GM18870 (cell line): ENCODE data around the gene NAV2.

Experiments
- ATAC-seq: cut with Tn5 transposase; IDR thresholded peaks from one replicate; pipeline ENCODE4 v1.9.1; 2021; ENCODE audit warnings: moderate library complexity; ENCODE audit not compliant: unreplicated experiment

The NAV2 gene

DNA sequence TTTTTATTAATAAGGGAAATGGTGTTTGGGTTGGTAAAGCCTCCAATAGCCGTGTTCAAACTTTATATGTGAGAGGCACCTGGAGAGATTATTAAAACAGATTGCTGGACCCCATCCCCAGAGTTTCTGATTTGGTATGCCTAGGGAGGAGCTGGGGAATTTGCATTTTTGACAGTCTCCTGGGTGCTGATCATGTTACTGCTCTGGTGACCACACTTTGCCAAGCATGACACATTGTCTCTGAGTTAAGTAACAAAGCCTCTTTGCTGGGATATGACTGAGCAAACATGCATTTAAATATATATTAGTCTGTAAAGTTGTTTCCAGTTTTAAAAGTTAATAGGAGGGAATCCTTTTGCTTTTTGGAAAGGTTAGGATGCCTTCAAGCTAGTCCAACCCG lies 140.4 kb downstream of the NAV2 start:
- ATAC-seq = no peak

DNA sequence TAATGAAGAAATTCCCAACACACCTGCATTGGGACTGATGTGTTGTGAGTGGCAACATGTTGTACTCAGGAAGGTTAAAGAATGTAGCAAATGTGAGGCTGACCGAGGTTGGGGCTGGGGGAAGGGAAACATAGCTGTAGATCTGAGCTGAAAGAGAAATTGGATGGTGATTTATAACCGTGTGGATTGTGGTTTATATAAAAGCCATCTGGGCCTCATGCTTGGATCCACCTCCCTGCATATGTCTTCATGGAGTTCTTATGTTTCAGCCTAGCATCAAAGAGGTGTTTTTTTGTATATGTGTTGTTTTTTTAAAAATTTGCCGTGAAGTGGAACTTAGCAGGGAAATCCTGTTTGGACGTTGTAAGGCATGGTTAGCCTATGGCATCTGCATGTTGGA lies 141.3 kb downstream of the NAV2 start:
- no peak for ATAC-seq

GRCh38 chr11:19861171-19861570 lies 148.5 kb downstream of the NAV2 start:
- no peak for ATAC-seq

DNA sequence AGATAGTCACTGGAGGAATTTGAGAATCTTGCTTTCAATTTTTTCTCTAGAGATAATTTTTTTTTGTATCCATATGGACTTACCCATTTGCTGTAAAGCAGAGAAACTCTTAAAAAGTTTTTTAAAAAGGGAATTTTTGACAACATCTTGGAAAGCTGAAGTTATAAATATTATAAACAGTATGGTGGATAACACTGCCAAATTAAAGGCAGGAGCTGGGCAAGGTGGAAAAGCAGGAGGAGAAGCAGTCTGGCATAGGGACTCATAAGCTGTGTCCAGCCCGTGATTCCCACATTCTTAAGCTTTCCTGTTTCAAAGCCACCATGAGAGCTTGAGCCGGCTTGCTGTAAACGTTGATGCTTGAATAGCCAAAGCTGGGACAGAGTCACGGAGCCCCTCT lies 149.5 kb downstream of the NAV2 start:
- ATAC-seq = no peak

GRCh38 chr11:19864141-19865140 lies 151.8 kb downstream of the NAV2 start:
- ATAC-seq = no peak

DNA sequence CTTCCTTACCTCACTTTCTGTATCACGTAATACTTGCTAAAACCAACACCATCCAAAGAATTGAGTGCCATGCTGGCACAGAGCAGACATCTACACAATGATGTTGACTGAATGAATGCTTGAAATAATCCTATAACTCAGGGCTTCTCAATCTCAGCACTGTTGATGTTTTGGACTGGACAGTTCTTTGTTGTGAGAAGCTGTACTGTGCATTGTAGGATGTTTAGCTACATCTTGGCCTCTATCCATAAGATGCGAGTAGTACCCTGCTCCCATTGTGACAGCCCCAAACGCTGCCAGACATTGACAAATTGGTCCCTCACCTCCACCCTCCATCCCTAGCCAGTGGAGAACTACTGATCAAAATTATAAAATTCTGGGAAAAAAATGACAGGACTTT lies 153.4 kb downstream of the NAV2 start:
- no peak for ATAC-seq

GRCh38 chr11:19866521-19866920 lies 153.9 kb downstream of the NAV2 start:
- ATAC-seq = no peak

DNA sequence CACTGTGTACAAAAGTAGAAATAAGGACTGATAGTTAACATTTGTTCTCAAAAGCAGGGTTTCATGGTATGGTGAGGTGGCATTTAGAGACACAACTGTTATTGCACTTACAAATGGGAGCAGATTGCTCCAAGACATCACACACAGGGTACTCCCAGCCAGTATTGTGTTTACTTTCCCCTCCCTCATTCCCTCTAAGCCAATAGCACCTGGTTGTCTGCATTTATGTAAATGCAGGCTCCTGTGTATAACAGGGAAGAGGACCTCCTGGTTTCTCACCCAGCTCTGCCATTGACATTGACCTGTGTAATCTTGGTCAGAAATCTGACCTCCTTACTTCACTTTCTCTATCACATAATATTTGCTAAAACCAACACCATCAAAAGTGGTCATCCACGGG lies 154.4 kb downstream of the NAV2 start:
- ATAC-seq = no peak

DNA sequence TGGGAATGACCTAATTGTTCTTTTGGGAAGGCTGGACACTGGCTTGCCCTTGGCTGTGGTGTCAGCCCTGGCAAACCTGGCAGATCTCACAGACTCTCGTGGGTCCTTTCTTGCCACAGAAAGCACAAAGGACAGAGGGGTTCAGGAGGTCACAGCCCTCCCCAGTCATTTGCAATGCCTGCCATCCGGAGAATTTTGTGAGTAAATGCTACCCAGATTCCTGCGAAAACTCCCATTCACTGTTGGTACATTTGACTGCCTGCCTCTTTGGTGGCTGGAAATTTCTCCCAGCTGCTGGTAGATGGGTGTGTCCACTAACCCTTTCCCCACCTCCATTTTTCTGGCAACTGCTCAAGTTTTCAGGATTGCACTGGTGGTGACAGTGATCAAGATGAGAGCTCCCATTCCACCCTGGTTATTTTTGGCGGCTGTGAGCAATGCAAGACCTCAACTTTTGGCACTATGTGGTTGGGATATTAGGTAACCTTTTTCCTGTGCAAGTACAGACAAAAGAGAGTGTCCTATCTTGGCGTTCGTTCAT lies 155.7 kb downstream of the NAV2 start:
- no peak for ATAC-seq

- no peak for ATAC-seq
These were observed 156.2 kb downstream of the NAV2 start for GRCh38 chr11:19868871-19869270.

GRCh38 chr11:19869466-19869865 lies 156.8 kb downstream of the NAV2 start:
- no peak for ATAC-seq

DNA sequence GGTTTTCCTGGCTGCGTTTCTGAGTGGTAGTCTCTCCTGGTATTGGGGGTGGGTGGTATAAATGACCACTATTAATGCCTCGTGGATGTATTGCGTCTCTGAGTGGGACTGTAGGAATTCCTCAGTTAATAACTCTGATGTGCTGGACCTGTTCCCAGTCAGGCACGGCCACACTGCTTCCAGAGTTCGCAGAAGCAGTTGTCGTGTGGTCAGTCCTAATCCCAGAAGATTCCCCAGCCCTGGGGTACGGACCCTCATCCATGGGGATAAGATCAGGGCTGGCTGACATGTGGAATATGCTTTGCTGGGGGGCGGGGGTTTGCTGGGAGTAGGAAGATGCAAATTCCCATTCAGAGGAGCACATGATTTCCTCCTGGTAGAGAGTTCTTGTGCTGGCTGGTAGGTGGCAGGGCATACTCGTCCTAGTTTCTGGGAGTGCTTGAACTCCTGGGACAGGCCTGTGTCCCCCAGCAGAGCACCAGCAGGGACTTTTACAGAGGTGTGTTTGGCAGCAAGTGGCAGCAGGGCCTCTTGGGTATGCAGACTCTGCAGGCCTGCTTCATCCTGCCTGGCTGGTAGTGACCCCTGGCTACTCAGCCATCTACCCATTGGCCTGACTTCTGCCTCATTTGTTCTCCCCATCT lies 157.4 kb downstream of the NAV2 start:
- no peak for ATAC-seq

DNA sequence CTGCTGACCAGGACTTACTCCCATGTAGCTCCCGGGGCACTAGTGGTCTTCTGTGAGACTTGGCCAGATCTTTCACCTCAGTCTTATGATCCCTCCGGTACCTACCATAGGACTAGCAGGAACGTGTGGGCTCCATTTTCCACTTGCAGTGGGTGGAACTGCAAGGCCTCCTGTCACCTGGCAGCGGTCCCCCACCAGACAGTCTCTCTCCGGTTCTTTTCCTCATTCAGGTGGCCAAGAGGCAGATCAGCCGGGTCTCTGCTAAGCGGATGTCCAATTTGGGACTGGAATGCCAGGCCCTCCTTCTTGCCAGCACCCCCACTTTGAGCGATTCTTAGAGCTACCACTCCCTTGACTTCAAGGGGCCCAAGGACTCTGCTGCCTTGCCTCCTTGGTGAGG lies 158.9 kb downstream of the NAV2 start:
- ATAC-seq = no peak

DNA sequence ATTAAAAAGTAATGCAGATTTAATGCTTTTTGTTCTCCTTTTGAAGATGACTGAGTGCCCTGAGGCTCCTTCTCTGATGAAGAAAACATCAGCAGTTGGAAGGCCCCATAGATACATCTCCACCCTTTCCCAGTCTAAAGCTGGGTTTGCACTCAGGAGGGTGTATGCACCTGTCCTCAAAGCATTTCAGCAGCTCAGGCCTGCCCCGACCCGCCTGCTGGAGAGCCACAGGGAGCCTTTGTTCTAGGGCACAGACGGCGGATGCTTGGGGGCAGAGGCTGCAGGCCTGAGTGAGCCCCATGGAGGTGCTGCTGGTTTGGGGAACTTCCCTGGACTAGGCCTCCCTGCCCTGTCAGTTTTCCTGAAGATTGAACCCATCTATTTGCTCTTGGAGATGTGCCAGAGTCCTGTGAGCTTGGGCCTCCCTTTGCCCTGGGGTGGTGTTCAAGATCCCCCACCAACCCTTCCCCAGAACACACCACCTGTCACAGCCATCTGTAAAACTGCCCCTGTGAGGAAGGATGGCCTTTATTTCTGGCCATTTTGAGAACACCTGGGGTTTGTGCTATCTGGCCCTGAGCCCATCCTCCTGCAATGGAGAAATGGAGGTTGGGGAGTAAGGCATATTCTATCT lies 160.0 kb downstream of the NAV2 start:
- no peak for ATAC-seq

- ATAC-seq = no peak
These were observed 161.1 kb downstream of the NAV2 start for GRCh38 chr11:19873730-19874129.

DNA sequence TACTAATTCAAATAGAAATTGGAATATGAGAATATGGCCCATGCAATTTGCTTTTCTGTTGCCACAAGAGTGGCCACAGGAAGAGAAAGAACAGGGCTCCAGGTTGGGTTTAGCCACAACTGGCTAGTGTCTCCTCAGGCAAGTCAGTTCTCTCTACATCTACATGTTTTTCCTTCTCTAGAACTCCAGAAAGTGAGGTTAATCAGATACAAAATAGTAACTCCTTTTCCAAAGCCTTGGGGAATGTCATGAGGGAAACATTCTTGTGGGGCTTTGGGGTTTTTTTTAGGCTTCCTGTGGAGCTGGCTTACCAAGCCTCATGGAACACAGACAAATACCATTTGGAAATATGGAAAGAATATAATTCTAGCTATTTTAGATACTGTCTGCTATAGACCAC lies 161.6 kb downstream of the NAV2 start:
- no peak for ATAC-seq

- no peak for ATAC-seq
These were observed 164.1 kb downstream of the NAV2 start for GRCh38 chr11:19876750-19877149.

GRCh38 chr11:19878520-19878919 lies 165.9 kb downstream of the NAV2 start:
- ATAC-seq = no peak

DNA sequence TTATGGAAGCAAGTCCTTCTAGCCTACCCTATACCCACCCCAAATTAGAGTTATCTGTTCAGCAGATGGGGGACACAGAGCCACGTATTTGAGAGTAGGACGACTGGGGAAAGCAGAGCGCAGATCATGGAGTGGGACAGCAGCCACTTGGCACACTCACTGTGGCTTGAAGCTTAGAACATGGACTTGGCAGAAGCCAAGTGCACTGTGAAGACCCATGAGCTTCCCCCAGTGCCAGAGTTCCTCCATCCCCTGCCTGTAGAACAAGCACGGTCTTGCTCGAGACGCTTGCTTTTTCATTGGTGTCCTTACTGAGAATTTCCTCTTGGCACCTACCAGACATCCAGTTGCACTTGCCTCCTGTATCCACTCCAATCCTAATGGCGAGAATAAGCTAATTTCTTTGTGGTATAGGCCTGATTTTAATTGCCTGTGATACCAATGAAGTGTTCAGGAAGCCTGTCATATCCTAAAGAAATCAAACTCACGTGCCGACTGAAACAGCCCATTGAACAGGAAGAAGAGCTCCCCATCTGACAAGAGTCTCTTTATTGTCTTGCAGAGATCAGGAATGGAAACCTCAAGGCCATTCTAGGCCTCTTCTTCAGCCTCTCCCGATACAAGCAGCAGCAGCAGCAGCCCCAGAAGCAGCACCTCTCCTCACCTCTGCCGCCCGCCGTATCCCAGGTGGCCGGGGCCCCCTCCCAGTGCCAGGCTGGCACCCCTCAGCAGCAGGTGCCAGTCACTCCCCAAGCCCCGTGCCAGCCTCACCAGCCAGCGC lies 166.9 kb downstream of the NAV2 start:
- no peak for ATAC-seq

- no peak for ATAC-seq
These were observed 167.4 kb downstream of the NAV2 start for GRCh38 chr11:19880088-19880345.

- no peak for ATAC-seq
These were observed 168.5 kb downstream of the NAV2 start for GRCh38 chr11:19881177-19881576.
